GM12892 (cell line): Measurements from ENCODE around the gene INVS.

Experiments
- POLR2A ChIP-seq: IDR thresholded peaks from 2 replicates; pipeline ENCODE4 v1.6.1; 2011; ENCODE audit warnings: low read depth, low read length, control low read depth
- POLR2AphosphoS5 ChIP-seq: IDR thresholded peaks from 2 replicates; pipeline ENCODE4 v1.6.1; 2011; ENCODE audit warnings: low read depth, low read length, control low read depth
- TAF1 ChIP-seq: IDR thresholded peaks from 2 replicates; pipeline ENCODE4 v1.6.1; 2011; ENCODE audit warnings: low read depth, mild to moderate bottlenecking, control low read depth, low read length, borderline replicate concordance

- no peak for TF ChIP-seq POLR2A
- TF ChIP-seq TAF1: no peak
- TF ChIP-seq POLR2AphosphoS5: no peak
Measured at GRCh38 chr9:100197553-100197952, 98.5 kb downstream of the INVS start.
